HG03442 (cell line): ENCODE results near the gene CMTR1.
"Not testable (repeated sequence)": the region's sequence is repeated elsewhere in the genome, so short reads cannot be mapped to it uniquely, and the experiment has no call there.

ENCODE experiments used
- ATAC-seq: cut with Tn5 transposase; IDR thresholded peaks from one replicate; pipeline ENCODE4 v1.9.1; 2021; ENCODE audit warnings: mild to moderate bottlenecking, moderate library complexity; ENCODE audit not compliant: unreplicated experiment

Gene CMTR1

GRCh38 chr6:37432916-37433656 lies at the start of gene CMTR1:
CMTR1 (plus strand) TSS chr6:37433221; CDS start chr6:37435630, 2,409 bp downstream.
- peak; percentile 81 for ATAC-seq

DNA sequence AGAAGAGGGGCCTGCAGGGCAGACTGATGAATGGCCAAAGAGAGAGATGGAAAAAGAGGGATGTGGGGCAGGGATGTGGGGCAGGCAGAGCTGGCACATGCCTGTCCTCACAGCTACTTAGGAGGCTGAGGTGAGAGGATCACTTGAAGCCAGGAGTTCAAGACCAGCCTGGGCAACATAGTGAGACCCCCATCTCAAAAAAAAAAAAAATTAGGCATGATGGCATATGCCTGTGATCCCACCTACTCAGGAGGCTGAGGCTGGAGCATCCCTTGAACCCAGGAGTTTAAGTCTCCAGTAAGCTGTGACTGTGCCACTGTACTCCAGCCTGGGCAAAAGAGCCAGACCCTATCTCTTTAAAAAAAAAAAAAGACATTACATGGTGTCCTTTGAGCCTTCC lies 44.4 kb upstream of the CMTR1 start:
- no peak for ATAC-seq

- ATAC-seq = no peak
These were observed 43.2 kb upstream of the CMTR1 start for GRCh38 chr6:37389857-37390256.

- ATAC-seq = no peak
These were observed 41.9 kb upstream of the CMTR1 start for GRCh38 chr6:37391120-37391519.

GRCh38 chr6:37392821-37393220 lies 40.2 kb upstream of the CMTR1 start:
- no peak for ATAC-seq

- no peak for ATAC-seq
These were observed 39.6 kb upstream of the CMTR1 start for GRCh38 chr6:37393381-37393929.

- no peak for ATAC-seq
These were observed 36.3 kb upstream of the CMTR1 start for GRCh38 chr6:37396571-37397180.

DNA sequence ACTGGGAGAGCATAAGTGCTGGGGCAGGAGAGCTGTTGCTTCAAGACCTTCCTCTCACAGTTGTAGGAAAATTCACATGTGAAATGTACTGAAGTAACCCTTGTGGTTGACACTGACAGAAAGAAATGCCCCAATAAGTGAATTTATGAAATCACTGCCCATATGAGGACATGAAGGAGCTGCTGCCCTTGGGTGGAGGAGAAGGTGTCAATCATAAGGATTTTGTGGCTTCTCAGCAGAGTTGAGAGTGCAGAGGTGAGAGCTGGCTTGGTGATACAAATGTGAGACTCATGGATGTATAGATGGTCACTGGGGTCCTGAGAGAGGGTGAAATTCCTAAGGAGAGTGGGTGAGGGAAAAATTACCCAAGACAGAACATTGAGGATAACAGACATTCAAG lies 33.9 kb upstream of the CMTR1 start:
- no peak for ATAC-seq

GRCh38 chr6:37399795-37400490 lies 33.1 kb upstream of the CMTR1 start:
- no peak for ATAC-seq

GRCh38 chr6:37401658-37402057 lies 31.4 kb upstream of the CMTR1 start:
- ATAC-seq = not testable (repeated sequence)

GRCh38 chr6:37406726-37407341 lies 26.2 kb upstream of the CMTR1 start:
- ATAC-seq = no peak

- ATAC-seq = no peak
These were observed 25.1 kb upstream of the CMTR1 start for GRCh38 chr6:37407948-37408347.

DNA sequence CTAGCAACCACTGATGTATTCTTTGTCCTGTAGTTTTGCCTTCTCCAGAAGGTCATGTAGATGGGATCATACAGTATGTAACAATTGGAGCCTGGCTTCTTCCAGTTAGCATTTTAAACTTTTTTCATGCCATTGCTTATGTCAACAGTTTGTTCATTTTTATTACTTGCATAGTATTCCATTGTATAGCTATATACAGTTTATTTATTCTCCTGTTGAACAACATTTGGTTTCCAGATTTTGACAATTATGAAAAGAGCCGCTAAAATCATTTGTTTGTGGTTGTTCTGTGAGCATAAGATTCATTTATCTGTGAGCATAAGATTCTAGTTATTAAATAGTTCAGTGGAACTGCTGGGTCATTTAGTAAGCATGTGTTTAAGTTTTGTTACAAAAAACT lies 23.5 kb upstream of the CMTR1 start:
- no peak for ATAC-seq

DNA sequence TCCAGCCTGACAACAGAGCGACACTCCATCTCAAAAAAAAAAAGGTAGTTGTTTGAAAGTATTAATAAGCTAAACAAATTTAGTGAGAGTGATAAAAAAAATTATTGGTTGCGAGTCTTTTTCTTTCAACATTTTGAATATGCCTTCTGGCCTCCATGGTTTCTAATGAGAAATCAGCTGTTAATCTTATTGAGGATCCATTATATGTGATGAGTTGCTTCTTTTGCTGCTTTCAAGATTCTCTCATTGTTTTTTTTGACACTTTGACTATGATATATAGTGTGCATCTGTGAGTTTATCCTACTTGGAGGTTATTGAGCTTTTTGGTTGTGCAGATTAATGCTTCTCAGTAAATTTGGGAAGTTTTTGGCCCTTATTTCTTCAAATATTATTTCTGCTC lies 15.6 kb upstream of the CMTR1 start:
- no peak for ATAC-seq

GRCh38 chr6:37418722-37419121 lies 14.3 kb upstream of the CMTR1 start:
- no peak for ATAC-seq

DNA sequence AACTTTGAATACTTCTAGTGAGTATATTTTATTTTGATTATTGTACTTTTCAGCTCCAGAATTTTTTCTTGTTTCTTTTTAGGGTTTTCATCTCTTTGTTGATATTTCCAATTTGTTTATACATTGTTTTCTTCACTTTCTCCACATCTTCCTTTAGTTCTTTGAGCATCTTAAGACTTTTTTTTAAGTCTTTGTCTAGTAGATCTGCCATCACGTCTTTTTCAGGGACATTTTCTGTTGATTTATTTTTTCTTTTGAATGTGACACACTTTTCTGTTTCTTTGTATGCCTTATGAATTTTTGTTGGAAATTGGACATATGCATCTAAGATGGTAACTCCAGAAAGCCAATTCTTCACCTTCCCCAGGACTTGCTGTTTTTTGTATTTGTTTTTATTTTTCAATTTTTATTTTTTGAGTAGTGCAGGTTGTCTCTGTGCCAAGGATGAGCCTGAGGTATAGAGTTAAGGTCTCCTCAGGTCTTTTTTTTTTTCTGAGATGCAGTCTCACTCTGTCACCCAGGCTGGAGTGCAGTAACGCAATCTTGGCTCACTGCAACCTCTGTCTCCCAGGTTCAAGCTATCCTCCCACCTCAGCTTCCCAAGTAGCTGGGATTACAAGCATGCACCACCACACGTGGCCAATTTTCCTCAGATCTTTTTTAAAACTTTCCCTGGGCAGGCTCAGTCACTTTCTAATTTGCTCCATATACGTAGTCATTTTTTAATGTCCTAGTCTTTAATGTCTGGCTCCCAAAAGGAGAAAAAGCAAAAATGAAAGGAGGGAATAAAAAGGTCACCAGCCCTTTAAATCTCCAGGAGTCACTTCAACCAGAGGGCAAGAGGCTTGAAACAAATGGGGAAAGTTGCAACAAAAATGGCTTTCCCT lies 6.7 kb upstream of the CMTR1 start:
- no peak for ATAC-seq

DNA sequence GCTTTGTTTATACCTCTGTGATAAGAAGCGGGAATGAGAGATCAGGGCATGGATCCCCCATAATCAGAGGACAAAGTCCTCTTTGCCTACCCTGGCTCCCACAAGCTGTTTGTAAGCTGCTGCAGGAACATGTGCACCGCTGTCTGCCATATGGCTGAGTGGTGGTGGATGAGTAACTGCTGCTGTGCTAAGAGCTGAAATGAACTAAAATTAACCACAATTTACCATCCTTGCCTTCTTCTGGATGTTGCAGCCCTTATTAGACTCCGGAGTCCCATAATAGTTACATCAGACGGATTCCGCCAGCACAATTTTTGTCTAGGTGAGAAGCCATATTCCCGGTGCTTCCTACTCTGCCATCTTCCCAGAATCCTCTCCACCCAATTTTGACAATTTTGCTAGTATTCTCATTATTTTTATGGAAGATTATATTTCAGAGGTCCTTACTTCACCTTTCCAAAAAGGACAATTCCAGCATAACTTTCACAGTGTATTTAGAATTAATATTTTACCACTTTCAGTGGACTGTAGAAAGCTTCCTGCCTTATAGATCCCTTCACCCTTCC lies 6.0 kb upstream of the CMTR1 start:
- ATAC-seq = no peak

GRCh38 chr6:37429352-37429750 lies 3.7 kb upstream of the CMTR1 start:
- ATAC-seq = no peak

- ATAC-seq = no peak
These were observed 468 bp upstream of the CMTR1 start for GRCh38 chr6:37432590-37432915.

DNA sequence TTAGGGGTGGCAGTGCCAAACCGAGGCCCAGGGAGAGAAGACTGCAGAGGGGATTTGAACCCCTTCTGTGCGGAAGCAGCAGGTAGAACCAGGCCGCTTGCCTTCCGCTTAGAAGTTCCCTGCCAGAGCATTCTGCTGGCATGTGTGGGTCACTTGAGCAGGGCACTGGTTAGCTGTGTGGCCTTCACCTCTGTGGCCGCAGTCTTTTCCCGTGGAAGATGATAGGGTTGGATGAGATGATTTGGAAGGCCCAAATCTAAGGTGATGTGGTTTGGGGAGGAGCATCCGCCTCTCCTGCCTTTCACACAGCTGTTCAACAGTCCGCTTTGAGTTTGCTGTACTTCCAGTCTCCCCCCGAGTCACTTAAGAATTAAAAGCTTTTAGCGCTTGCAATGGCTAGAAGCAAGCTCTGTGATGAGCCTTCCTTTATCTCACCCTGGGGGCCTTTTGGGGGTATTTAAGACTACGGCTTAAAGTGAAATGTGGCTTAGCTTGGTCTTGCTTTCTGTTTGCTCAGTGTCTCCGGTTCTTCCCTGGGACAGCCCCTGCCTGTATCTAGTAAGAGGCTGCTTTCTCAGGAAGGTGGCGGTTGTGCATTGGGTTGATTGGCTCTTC lies 743 bp downstream of the CMTR1 start:
- peak; percentile 36 for ATAC-seq
